Fibroblast of lung (primary cell): ENCODE measurements around the gene ARMC5. TPM values are rescaled to one million over a fixed set of nuclear protein-coding genes. Genes with fewer than 3 reads are reported as not detected.
"Not testable (repeated sequence)": the region's sequence is repeated elsewhere in the genome, so short reads cannot be mapped to it uniquely, and the experiment has no call there.

Experiments
- DNase-seq, 2 donors: peaks; one replicate each; pipeline versions ENCODE4 v3.0.0 to v3.0.0-alpha.2; 2010; ENCODE audit warnings: low read depth in 2 of 2
- H2AFZ ChIP-seq: 2 replicates; pipeline ENCODE4 v1.5.1; 2012; ENCODE audit warnings: low read length, control low read depth, inconsistent platforms
- H3K27ac ChIP-seq: 2 replicates; pipeline ENCODE4 v1.5.1; 2011; ENCODE audit warnings: low read length, control low read depth; ENCODE audit not compliant: insufficient read depth
- H3K27me3 ChIP-seq: 2 replicates; pipeline ENCODE4 v1.5.1; 2011; ENCODE audit warnings: mild to moderate bottlenecking, low read length; ENCODE audit not compliant: control insufficient read depth, insufficient read depth
- H3K36me3 ChIP-seq: 2 replicates; pipeline ENCODE4 v1.5.1; 2011; ENCODE audit warnings: low read length; ENCODE audit not compliant: control insufficient read depth, insufficient read depth
- H3K4me1 ChIP-seq: 2 replicates; pipeline ENCODE4 v1.5.1; 2011; ENCODE audit warnings: low read length; ENCODE audit not compliant: control insufficient read depth, insufficient read depth; ENCODE audit errors: extremely low read depth
- H3K4me2 ChIP-seq: 2 replicates; pipeline ENCODE4 v1.5.1; 2011; ENCODE audit warnings: low read length, control low read depth; ENCODE audit not compliant: insufficient read depth; ENCODE audit errors: extremely low read depth
- H3K4me3 ChIP-seq, 4 experiments: fragments of 200-600 bp in 1 of 4; sonication (generic) in 1 of 4; replicated peaks in 1 of 4; 2 replicates each; pipeline ENCODE4 v1.5.1; 2011 to 2016; ENCODE audit warnings: low read length in 4 of 4, low read depth in 3 of 4, mild to moderate bottlenecking in 3 of 4, control low read depth in 2 of 4, inconsistent platforms in 1 of 4, mixed read lengths in 1 of 4; ENCODE audit not compliant: insufficient read depth in 1 of 4; ENCODE audit errors: control extremely low read depth in 1 of 4
- H3K79me2 ChIP-seq: 2 replicates; pipeline ENCODE4 v1.5.1; 2012; ENCODE audit warnings: mild to moderate bottlenecking, low read length, inconsistent platforms; ENCODE audit not compliant: control insufficient read depth, insufficient read depth
- H3K9ac ChIP-seq: 2 replicates; pipeline ENCODE4 v1.5.1; 2011; ENCODE audit warnings: mild to moderate bottlenecking, low read length, control low read depth; ENCODE audit not compliant: insufficient read depth
- H3K9me3 ChIP-seq: 2 replicates; pipeline ENCODE4 v1.5.1; 2012; ENCODE audit warnings: low read depth, low read length; ENCODE audit not compliant: control insufficient read depth, insufficient read depth
- H4K20me1 ChIP-seq: 2 replicates; pipeline ENCODE4 v1.5.1; 2011; ENCODE audit warnings: low read length; ENCODE audit not compliant: control insufficient read depth, insufficient read depth; ENCODE audit errors: extremely low read depth
- EZH2 ChIP-seq: IDR thresholded peaks from 2 replicates; pipeline ENCODE4 v1.5.1; 2012; ENCODE audit warnings: low read length, control low read depth, mild to moderate bottlenecking; ENCODE audit errors: missing control alignments
- polyA plus RNA-seq, 2 donors: library from polyadenylated mRNA; depleted of rRNA in 1 of 2; stranded (reverse) in 1 of 2; unstranded in 1 of 2; fragments of >200 nt; gene quantifications; 2 replicates each; pipeline ENCODE4 v1.2.1, GENCODE V29; 2011 to 2012; ENCODE audit warnings: missing spikeins in 1 of 2
- total RNA-seq: library from RNA; depleted of rRNA; stranded (reverse); fragments of >200 nt; gene quantifications from 2 replicates; pipeline ENCODE4 v1.2.1, GENCODE V29; 2014
- TF ChIP-seq, protein P1 (sequence below), 2 donors: IDR thresholded peaks in 1 of 2; conservative IDR thresholded peaks in 1 of 2; 1 replicate in 1 of 2; 2 replicates in 1 of 2; pipeline ENCODE4 v1.5.1; 2011 to 2012; ENCODE audit warnings: low read length in 2 of 2, control low read depth in 1 of 2, inconsistent platforms in 1 of 2, low read depth in 1 of 2, mild to moderate bottlenecking in 1 of 2

ARMC5 gene
- total and polyA plus RNA-seq, 2 donors (not counting 1 experiment from before 2014, with no cell fraction given), result 1.7 to 5.6 TPM

- H3K27me3 ChIP-seq, result peaks cover 4% of the 10 kb centered on the region
- H4K20me1 ChIP-seq, result no peaks in the 10 kb centered on the region
- H3K4me2 ChIP-seq, result no peak overlapping the region
- TF ChIP-seq, protein P1, sequence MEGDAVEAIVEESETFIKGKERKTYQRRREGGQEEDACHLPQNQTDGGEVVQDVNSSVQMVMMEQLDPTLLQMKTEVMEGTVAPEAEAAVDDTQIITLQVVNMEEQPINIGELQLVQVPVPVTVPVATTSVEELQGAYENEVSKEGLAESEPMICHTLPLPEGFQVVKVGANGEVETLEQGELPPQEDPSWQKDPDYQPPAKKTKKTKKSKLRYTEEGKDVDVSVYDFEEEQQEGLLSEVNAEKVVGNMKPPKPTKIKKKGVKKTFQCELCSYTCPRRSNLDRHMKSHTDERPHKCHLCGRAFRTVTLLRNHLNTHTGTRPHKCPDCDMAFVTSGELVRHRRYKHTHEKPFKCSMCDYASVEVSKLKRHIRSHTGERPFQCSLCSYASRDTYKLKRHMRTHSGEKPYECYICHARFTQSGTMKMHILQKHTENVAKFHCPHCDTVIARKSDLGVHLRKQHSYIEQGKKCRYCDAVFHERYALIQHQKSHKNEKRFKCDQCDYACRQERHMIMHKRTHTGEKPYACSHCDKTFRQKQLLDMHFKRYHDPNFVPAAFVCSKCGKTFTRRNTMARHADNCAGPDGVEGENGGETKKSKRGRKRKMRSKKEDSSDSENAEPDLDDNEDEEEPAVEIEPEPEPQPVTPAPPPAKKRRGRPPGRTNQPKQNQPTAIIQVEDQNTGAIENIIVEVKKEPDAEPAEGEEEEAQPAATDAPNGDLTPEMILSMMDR (conservative IDR thresholded peaks at IDR 0.05 in 1 of 2, IDR thresholded peaks at IDR 0.05 in 1 of 2; ENCODE audit: low read depth in 1 of 2, low read length in 2 of 2), result no peak
- TF ChIP-seq EZH2, result no peak
- no peak overlapping the region for H3K27ac ChIP-seq
- DNase-seq, result no peak
- H3K9ac ChIP-seq, result no peak overlapping the region
- no peaks in the 10 kb centered on the region for H3K79me2 ChIP-seq
- H2AFZ ChIP-seq, result no peak overlapping the region
- no peaks in the 10 kb centered on the region for H3K4me1 ChIP-seq
- no peaks in the 10 kb centered on the region for H3K9me3 ChIP-seq
- H3K36me3 ChIP-seq, result peaks cover 23% of the 10 kb centered on the region
- H3K4me3 ChIP-seq, result no peak overlapping the region
Measured at GRCh38 chr16:31480851-31481536, 21.7 kb downstream of the ARMC5 start.

DNA sequence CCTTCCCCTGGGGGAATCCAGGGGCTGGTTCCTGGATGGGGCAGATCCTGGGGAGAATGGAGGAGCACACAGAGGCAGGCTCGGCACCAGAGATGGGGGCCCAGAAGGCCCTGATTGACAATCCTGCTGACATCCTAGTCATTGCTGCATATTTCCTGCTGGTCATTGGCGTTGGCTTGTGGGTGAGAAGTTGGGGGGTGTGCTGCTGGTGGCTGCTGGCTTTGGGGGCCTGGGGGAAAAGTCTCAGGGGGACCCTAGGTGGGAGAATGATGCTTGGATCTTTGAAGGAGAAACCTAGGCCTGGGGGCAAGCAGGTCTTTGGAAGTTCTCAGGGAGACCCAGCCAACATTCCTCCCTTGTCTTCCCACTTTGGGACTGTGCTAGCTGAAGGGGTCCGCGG, 23.8 kb downstream of the ARMC5 start, which contains the start of gene SLC5A2:
TSS of gene SLC5A2 (plus strand) at position 43 of the 400 bp plus-strand sequence. CDS start at position 57, 14 bp downstream.
- H3K4me2 ChIP-seq, result no peak within 1 kb of the TSS
- H3K27ac ChIP-seq, result no peak within 1 kb of the TSS
- no peak within 1 kb of the TSS for H3K4me3 ChIP-seq
- no peak for TF ChIP-seq EZH2
- TF ChIP-seq, protein P1 (conservative IDR thresholded peaks at IDR 0.05 in 1 of 2, IDR thresholded peaks at IDR 0.05 in 1 of 2; ENCODE audit: low read depth in 1 of 2, low read length in 2 of 2), result no peak
- peaks cover 6% of the 10 kb centered on the region for H3K4me1 ChIP-seq
- peaks cover 7% of the 10 kb centered on the region for H3K36me3 ChIP-seq
- DNase-seq, result no peak
- H2AFZ ChIP-seq, result no peak within 1 kb of the TSS
- no peaks in the 10 kb centered on the region for H3K79me2 ChIP-seq
- peaks cover 7% of the 10 kb centered on the region for H3K27me3 ChIP-seq
- no peak within 1 kb of the TSS for H3K9ac ChIP-seq
- no peaks in the 10 kb centered on the region for H4K20me1 ChIP-seq
- no peaks in the 10 kb centered on the region for H3K9me3 ChIP-seq

DNA sequence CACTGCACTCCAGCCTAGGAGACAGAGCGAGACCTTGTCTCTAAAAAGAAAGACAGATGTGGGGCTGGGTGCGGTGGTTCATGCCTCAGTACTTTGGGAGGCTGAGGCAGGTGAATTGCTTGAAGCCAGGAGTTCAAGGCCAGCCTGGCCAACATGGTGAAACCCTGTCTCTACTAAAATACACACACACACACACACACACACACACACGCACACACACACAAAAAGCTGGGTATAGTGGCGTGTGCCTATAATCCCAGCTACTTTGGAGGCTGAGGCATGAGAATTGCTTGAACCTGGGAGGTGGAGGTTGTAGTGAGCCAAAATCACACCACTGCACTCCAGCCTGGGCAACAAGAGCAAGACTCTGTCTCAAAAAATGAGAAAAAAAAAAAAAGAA, 24.7 kb downstream of the ARMC5 start:
- not testable (repeated sequence) for DNase-seq, H3K79me2 ChIP-seq, H2AFZ ChIP-seq, H3K4me2 ChIP-seq, H4K20me1 ChIP-seq, H3K27ac ChIP-seq, H3K36me3 ChIP-seq, H3K4me3 ChIP-seq, H3K9me3 ChIP-seq, H3K4me1 ChIP-seq, H3K9ac ChIP-seq
- peaks cover 11% of the 10 kb centered on the region for H3K27me3 ChIP-seq
